NCI-H2227 treated with DMSO at 0.1 percent for 48 hours (cell line): ENCODE measurements around the gene GUCY1A2.

Experiments used
- DNase-seq: peaks from one replicate; lab custom pipeline; 2025; lab: John Stamatoyannopoulos, UW

GUCY1A2 gene

DNA sequence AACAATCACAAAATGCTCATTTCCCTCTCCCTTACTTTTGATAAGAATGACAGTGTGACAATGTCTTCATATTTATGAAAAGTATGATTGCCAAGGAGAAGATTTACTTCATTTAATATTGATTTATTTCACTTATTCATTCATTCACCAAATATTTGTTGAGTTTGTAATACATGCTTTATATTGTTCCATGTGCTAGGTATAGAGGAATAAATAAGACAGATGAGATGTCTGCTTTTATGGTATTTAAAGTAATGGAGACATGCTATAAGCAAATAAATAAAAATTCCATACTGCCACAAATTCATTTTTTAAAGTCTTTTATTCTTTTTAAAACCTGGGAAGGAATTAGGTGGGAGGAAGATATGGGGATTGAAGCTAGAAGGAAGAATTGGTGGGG, 289.4 kb downstream of the GUCY1A2 start:
- no peak for DNase-seq

DNA sequence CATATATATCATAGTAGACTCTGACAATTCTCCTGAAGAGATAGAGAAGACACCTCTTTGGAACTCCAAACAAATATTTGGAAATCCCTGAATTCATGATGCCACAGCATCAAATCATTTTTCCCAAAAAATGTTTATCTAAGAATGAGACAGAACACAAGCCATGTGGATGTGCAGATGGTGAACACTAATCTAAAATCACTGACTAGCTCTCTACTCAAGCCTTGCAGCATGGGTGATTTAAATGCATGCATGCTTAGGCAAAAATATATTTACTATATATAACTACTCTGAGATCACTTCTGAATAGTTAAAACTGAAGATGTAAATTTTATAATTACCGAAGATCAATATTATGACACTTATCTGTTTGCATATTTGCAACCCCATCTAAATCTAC, 289.9 kb downstream of the GUCY1A2 start:
- DNase-seq, result no peak

GRCh38 chr11:106727256-106727655, 291.0 kb downstream of the GUCY1A2 start:
- DNase-seq, result no peak

- DNase-seq, result no peak
These were observed 293.9 kb downstream of the GUCY1A2 start for GRCh38 chr11:106724293-106724892.

DNA sequence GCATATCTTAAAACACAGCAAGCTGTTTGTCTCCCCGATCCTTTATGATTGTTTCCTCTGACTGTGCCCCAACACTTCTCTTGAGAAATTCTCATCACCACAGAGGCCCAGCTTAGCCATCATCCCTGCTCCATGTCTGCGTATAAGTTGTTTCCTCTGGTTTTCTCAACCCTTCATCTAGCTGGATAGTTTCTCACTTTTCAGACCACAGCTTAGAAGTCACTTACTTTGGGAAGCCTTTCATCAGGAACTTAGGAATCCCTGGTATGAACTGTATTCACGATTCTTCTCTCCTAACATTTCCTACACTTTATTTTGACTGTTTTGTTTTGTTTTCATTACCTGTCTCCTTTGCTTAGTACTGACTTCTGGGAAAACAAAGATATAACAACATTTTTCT, 295.2 kb downstream of the GUCY1A2 start:
- no peak for DNase-seq

DNA sequence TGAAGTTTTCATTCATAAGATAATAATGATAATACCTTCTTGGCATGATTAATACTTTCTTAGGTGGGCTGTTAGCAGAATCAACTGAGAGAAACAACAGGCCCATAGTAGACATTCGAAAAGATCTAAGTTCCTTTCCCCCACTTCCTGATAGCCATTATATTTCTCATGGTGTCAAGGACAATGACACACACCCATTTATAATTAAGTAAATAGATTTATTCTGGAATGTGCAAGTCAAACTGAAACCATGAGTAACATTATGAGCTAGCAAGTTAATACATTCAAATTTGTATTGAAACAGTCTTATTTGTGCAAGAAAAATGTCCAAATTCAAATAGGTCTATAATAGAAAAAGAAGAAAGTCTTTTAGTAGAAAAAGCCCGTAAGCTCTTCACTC, 301.1 kb downstream of the GUCY1A2 start:
- DNase-seq, result no peak

DNA sequence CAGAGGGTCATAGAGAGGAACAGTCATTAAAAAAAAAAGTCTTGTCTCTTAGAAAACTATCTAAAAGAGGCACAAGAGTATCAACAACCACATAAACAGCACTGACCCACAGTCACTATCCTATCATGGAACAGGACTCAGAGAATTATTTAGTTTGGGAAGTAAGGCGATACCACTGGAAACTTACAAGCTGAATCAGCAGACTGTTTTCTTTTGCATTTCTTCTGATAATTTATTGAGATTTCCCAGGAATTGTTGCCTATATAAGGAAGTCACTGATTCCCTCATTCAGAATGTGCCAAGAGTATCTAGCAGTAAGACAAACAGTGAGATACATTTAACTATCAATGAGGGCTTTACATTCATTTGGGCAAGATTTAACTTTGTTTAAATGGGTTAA, 304.1 kb downstream of the GUCY1A2 start:
- DNase-seq, result no peak

GRCh38 chr11:106708348-106708747, 309.9 kb downstream of the GUCY1A2 start:
- DNase-seq, result no peak

GRCh38 chr11:106706355-106706754, 311.9 kb downstream of the GUCY1A2 start:
- DNase-seq, result no peak

DNA sequence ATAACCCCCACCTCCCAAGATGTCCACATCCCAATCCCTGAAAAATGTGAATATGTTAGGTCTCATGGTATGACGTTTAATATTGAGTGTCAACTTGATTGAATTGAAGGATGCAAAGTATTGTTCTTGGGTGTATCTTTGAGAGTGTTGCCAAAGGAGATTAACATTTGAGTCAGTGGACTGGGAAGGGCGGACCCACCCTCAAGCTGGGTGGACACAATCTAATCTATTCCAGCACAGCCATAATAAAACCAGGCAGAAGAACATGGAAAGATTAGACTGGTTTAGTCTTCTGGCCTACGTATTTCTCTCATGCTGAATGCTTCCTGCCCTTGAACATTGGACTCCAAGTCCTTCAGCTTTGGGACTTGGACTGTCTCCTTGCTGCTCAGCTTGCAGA, 315.5 kb downstream of the GUCY1A2 start:
- no peak for DNase-seq

GRCh38 chr11:106697058-106697457, 321.2 kb downstream of the GUCY1A2 start:
- no peak for DNase-seq

DNA sequence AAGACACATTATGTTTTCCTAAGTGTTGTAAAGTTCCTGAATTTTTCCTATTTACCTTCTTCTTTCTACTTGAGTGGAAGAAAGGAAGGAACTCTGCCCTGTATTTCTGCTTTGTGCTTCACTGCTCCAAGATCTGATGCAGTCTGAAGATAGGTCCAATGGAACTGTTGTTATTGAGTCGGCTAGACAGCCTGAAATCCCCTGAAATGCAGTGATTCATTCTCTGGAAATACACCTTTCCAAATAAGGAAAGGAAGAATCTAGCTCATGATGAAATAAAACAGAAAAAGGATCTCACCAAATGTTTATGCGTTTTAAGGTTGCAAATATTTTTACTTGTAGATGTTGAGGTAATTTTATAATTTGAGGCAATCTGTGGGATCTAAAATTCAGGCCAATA, 322.8 kb downstream of the GUCY1A2 start:
- no peak for DNase-seq

DNA sequence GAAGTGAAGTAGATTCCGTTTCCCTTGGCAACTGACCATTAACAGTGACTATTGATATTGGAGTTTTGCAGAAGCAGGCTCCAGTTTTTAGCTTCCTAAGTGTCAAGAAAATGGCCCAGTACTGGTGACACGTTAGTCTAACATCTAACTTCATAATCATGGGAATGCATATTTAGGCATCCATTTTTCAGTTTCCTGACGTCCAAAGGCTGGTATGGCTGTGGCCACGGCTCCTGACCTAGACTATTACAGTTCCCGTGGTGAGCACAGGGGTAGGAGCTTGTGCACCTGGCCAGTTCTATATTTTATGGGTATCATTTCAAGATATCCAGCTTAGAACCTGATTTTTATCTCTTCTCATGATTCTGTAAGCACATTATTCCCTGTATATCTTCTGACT, 323.8 kb downstream of the GUCY1A2 start:
- DNase-seq, result no peak

GRCh38 chr11:106691807-106692365, 326.4 kb downstream of the GUCY1A2 start:
- DNase-seq, result no peak

- no peak for DNase-seq
These were observed 327.4 kb downstream of the GUCY1A2 start for GRCh38 chr11:106690923-106691322.

DNA sequence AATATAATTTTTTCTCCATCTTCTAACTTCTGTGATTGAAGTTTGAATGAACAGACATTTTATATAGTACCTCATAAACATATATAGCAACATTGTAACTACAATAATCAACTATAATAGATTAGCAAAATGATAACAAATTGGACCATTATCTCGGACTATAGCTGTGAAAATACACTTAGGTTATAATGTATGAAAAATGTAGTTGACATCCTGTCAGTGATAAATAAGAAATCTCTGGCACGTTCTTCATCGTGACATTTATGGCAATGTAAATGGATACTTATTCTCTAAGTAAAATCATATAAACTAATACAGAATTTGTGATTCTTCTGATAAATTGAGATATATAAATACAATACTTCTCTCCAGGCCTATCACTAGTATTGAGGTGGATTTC, 333.3 kb downstream of the GUCY1A2 start:
- DNase-seq, result no peak

- DNase-seq, result no peak
These were observed 334.8 kb downstream of the GUCY1A2 start for GRCh38 chr11:106683435-106683834.

GRCh38 chr11:106681435-106681834, 336.8 kb downstream of the GUCY1A2 start:
- DNase-seq, result no peak

DNA sequence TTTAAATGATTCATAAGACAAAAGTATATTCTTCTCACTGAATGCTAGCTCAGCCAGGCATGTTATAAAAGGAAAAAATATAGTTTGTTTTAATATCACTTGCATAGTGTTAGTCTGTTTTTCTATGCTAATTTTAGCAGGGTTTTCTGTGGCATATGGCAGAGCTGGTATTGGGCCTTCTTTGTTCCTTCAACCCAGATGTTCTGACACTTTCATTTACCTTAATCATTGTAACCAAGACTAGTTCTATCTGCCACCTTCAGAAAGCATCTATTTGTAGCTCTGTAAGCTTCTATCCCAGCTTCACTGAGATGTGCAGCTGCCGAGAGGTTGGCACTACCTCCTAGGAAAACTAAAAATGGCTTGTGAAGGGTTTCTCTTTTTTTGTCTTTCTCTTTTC, 338.7 kb downstream of the GUCY1A2 start:
- no peak for DNase-seq

GRCh38 chr11:106679181-106679580, 339.1 kb downstream of the GUCY1A2 start:
- no peak for DNase-seq

- no peak for DNase-seq
These were observed 348.2 kb downstream of the GUCY1A2 start for GRCh38 chr11:106670069-106670468.

DNA sequence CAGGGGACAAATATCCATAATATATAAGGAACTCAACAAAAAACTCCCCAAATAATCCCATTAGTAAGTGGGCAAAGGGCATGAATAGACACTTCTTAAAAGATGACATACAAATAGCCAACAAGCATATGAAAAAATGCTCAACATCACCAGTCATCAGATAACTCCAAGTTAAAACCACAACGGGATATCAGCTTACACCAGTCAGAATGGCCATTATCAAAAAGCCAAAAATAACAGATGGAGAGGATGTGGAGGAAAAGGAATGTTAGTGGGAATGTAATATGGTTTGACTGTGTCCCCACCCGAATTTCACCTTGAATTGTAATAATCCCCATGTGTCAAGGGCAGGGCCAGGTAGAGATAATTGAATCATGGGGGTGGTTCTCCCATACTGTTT, 350.1 kb downstream of the GUCY1A2 start:
- no peak for DNase-seq

DNA sequence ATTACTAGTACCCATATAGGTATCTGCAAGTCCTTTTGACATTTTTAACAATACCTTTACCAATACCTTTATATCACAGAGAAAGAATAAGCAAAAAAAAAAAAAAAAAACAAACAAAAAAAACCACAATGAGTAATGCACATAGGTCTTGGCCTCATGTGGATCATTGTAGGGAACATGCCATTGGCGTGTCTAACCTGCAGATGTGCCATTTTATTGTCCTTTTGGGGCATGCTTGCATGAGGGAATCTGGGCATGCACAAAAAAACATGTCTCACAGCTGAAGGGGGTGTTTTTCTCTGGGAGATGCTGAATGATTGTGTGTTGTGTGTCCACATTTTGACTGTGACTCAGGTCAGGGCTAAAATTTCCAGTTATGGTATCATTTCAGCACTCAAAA, 361.6 kb downstream of the GUCY1A2 start:
- no peak for DNase-seq

- DNase-seq, result no peak
These were observed 373.5 kb downstream of the GUCY1A2 start for GRCh38 chr11:106644824-106645223.
